Sigmoid colon (tissue), 7 donors: ENCODE measurements around the gene ATF4. TPM values are rescaled to one million over a fixed set of nuclear protein-coding genes. Genes with fewer than 3 reads are reported as not detected.

Experiments
- DNase-seq: peaks from one replicate; pipeline ENCODE4 v3.0.0-alpha.2; 2019
- H3K27ac ChIP-seq, 4 donors: fragments of 200-600 bp; sonication (generic); one replicate each; pipeline ENCODE4 v1.5.1; 2016 to 2019; ENCODE audit warnings: mild to moderate bottlenecking in 1 of 4
- H3K27me3 ChIP-seq, 3 donors: fragments of 200-600 bp; sonication (generic); one replicate each; pipeline ENCODE4 v1.5.1; 2019; ENCODE audit warnings: mild to moderate bottlenecking in 1 of 3
- H3K36me3 ChIP-seq, 4 donors: fragments of 200-600 bp; sonication (generic); one replicate each; pipeline ENCODE4 v1.5.1; 2016 to 2019
- H3K4me1 ChIP-seq, 4 donors: fragments of 200-600 bp; sonication (generic); one replicate each; pipeline ENCODE4 v1.5.1; 2017 to 2019
- H3K4me3 ChIP-seq, 4 donors: fragments of 200-600 bp; sonication (generic); one replicate each; pipeline ENCODE4 v1.5.1; 2017 to 2019; ENCODE audit warnings: mild to moderate bottlenecking in 2 of 4, moderate library complexity in 1 of 4
- H3K9me3 ChIP-seq, 4 donors: fragments of 200-600 bp in 3 of 4; sonication (generic) in 3 of 4; one replicate each; pipeline versions ENCODE4 v1.5.1 to v1.6.1; 2013 to 2019
- CTCF ChIP-seq, 4 experiments: fragments of 450-650 bp in 3 of 4; fragments of 200-600 bp in 1 of 4; IDR thresholded peaks; one replicate each; pipeline ENCODE4 v1.5.1; 2016 to 2019; ENCODE audit warnings: antibody characterized with exemption in 4 of 4, mild to moderate bottlenecking in 3 of 4, moderate library complexity in 2 of 4
- EP300 ChIP-seq, 4 donors: sonication (generic); formaldehyde crosslinking; IDR thresholded peaks; one replicate each; pipeline ENCODE4 v1.6.1; 2017; ENCODE audit warnings: antibody characterized with exemption in 4 of 4
- POLR2A ChIP-seq, 2 donors: fragments of 450-650 bp; IDR thresholded peaks; one replicate each; pipeline ENCODE4 v1.6.1; 2016; ENCODE audit warnings: antibody characterized with exemption in 2 of 2, mild to moderate bottlenecking in 2 of 2, moderate library complexity in 2 of 2
- POLR2AphosphoS5 ChIP-seq, 4 donors: sonication (generic); formaldehyde crosslinking; IDR thresholded peaks; one replicate each; pipeline ENCODE4 v1.6.1; 2017; ENCODE audit warnings: antibody characterized with exemption in 4 of 4
- whole genome bisulfite sequencing, 2 donors: extraction: QIAGEN DNeasy Blood & Tissue Kit; methylation state at CpG; one replicate each; pipeline ENCODE4 v1.1.7; 2013; 5-methylcytosine and 5-hydroxymethylcytosine counted together
- intact Hi-C: fragments of 100-400 bp; cut with DNase I; formaldehyde crosslinking; loops from one replicate; pipeline ENCODE4 v1.15.1; 2023
- polyA plus RNA-seq, 3 donors: library from polyadenylated mRNA; stranded (reverse); fragments of 200-250 nt; gene quantifications; one replicate each; pipeline ENCODE4 v1.2.3, GENCODE V29; 2013
- total RNA-seq, 4 donors: library from RNA; depleted of rRNA; stranded (reverse); fragments of >200 nt; gene quantifications; one replicate each; pipeline ENCODE4 v1.1.0, GENCODE V29; 2016
- donor health status: healthy with polysubstance abuse.
- donor health status: Bipolar disorder and iron deficiency.
- donor health status: healthy.

ATF4 gene
- total and polyA plus RNA-seq, 7 donors, result 423 to 651 (median 483) TPM

- TF ChIP-seq POLR2AphosphoS5 (IDR thresholded peaks at IDR 0.05), result no peak
- no peak for TF ChIP-seq POLR2A (IDR thresholded peaks at IDR 0.05)
- no peak for TF ChIP-seq EP300 (IDR thresholded peaks at IDR 0.05)
- TF ChIP-seq CTCF (IDR thresholded peaks at IDR 0.05), result no peak
- Histone ChIP-seq H3K4me1 (peaks cover 0 to 13% (median 10%) of the 10 kb centered on the region in 4 donors), H3K27me3 (peaks cover 16 to 60% (median 27%) of the 10 kb centered on the region in 3 donors), H3K4me3 (no peak overlapping the region), H3K27ac (no peak overlapping the region), H3K36me3 (no peaks in the 10 kb centered on the region), H3K9me3 (no peaks in the 10 kb centered on the region)
- intact Hi-C loops, result no loop called here
- DNase-seq, result no peak
- WGBS, 2 donors, result 80 to 96% methylated on average over 3 of the region's 3 CpGs
These were observed 33.1 kb downstream of the ATF4 start for GRCh38 chr22:39553429-39553828.

GRCh38 chr22:39554151-39554550 lies 33.8 kb downstream of the ATF4 start:
- DNase-seq, result no peak
- H3K27me3 ChIP-seq, result peaks cover 23 to 64% (median 34%) of the 10 kb centered on the region in 3 donors
- 58 to 61% methylated on average over 3 of the region's 3 CpGs for WGBS, 2 donors

GRCh38 chr22:39556970-39557841 lies 36.8 kb downstream of the ATF4 start:
- TF ChIP-seq POLR2A (IDR thresholded peaks at IDR 0.05) (no peak), CTCF (IDR thresholded peaks at IDR 0.05) (no peak), EP300 (IDR thresholded peaks at IDR 0.05) (no peak), POLR2AphosphoS5 (IDR thresholded peaks at IDR 0.05) (no peak)
- Histone ChIP-seq H3K27ac (no peak overlapping the region), H3K27me3 (peaks cover 26 to 77% (median 44%) of the 10 kb centered on the region in 3 donors), H3K36me3 (no peaks in the 10 kb centered on the region), H3K4me1 (peaks cover 0 to 14% (median 12%) of the 10 kb centered on the region in 4 donors), H3K9me3 (no peaks in the 10 kb centered on the region), H3K4me3 (peak overlapping the region in 3 of 4 donors; percentile 2 to 36 (median 34))
- DNase-seq, result no peak
- intact Hi-C loops, result no loop called here
- 7 to 8% methylated on average over 72 of the region's 72 CpGs for WGBS, 2 donors

More at GRCh38 chr22:39554151-39554550, 33.8 kb downstream of the ATF4 start:
- Histone ChIP-seq H3K9me3 (no peaks in the 10 kb centered on the region), H3K27ac (no peak overlapping the region), H3K4me1 (peaks cover 0 to 14% (median 12%) of the 10 kb centered on the region in 4 donors), H3K4me3 (no peak overlapping the region), H3K36me3 (no peaks in the 10 kb centered on the region)
- intact Hi-C loops, result no loop called here
- TF ChIP-seq EP300 (IDR thresholded peaks at IDR 0.05) (no peak), POLR2AphosphoS5 (IDR thresholded peaks at IDR 0.05) (no peak), CTCF (IDR thresholded peaks at IDR 0.05) (no peak), POLR2A (IDR thresholded peaks at IDR 0.05) (no peak)

- H3K27ac ChIP-seq, result no peak overlapping the region
- H3K27me3 ChIP-seq, result peaks cover 26 to 71% (median 40%) of the 10 kb centered on the region in 3 donors
- 13 to 20% methylated on average over 34 of the region's 34 CpGs for WGBS, 2 donors
- peaks cover 0 to 14% (median 12%) of the 10 kb centered on the region in 4 donors for H3K4me1 ChIP-seq
- peak overlapping the region in 3 of 4 donors; percentile 2 to 36 (median 12) for H3K4me3 ChIP-seq
- H3K36me3 ChIP-seq, result no peaks in the 10 kb centered on the region
- intact Hi-C loops, result no loop called here
- TF ChIP-seq POLR2A (IDR thresholded peaks at IDR 0.05) (no peak), POLR2AphosphoS5 (IDR thresholded peaks at IDR 0.05) (no peak), EP300 (IDR thresholded peaks at IDR 0.05) (no peak), CTCF (IDR thresholded peaks at IDR 0.05) (no peak)
- H3K9me3 ChIP-seq, result no peaks in the 10 kb centered on the region
- no peak for DNase-seq
These were observed 37.9 kb downstream of the ATF4 start for GRCh38 chr22:39558254-39558727.
